ENCODE measurements around the gene MT1G.

MT1G gene

GRCh38 chr16:56645311-56645710 lies 22.6 kb downstream of the MT1G start:
- Mint-ChIP-seq H3K27ac (no peak overlapping the region), H3K27me3 (ENCODE audit: low read depth) (peaks cover 42% of the 10 kb centered on the region), H3K4me3 (no peak overlapping the region), H3K9me3 (no peaks in the 10 kb centered on the region), H3K36me3 (ENCODE audit: low read depth) (no peaks in the 10 kb centered on the region), H3K4me1 (ENCODE audit: low read depth) (peaks cover 19% of the 10 kb centered on the region)
- no peak for DNase-seq (ENCODE audit: low spot score)

GRCh38 chr16:56643833-56644232 lies 24.0 kb downstream of the MT1G start:
- Mint-ChIP-seq H3K4me3 (peak overlapping the region; percentile 76), H3K4me1 (ENCODE audit: low read depth) (peaks cover 19% of the 10 kb centered on the region), H3K27ac (no peak overlapping the region), H3K27me3 (ENCODE audit: low read depth) (peaks cover 50% of the 10 kb centered on the region), H3K36me3 (ENCODE audit: low read depth) (no peaks in the 10 kb centered on the region), H3K9me3 (no peaks in the 10 kb centered on the region)
- DNase-seq (ENCODE audit: low spot score) = no peak

- H3K9me3 Mint-ChIP-seq = no peaks in the 10 kb centered on the region
- H3K4me1 Mint-ChIP-seq (ENCODE audit: low read depth) = peaks cover 23% of the 10 kb centered on the region
- peaks cover 50% of the 10 kb centered on the region for H3K27me3 Mint-ChIP-seq (ENCODE audit: low read depth)
- H3K4me3 Mint-ChIP-seq = peak overlapping the region; percentile 76
- DNase-seq (ENCODE audit: low spot score) = peak; percentile 85
- no peak overlapping the region for H3K27ac Mint-ChIP-seq
- H3K36me3 Mint-ChIP-seq (ENCODE audit: low read depth) = no peaks in the 10 kb centered on the region
Observed at GRCh38 chr16:56643080-56643778, 24.6 kb downstream of the MT1G start.

- Mint-ChIP-seq H3K27me3 (ENCODE audit: low read depth) (peaks cover 56% of the 10 kb centered on the region), H3K36me3 (ENCODE audit: low read depth) (no peaks in the 10 kb centered on the region), H3K27ac (no peak overlapping the region), H3K4me3 (no peak overlapping the region), H3K9me3 (no peaks in the 10 kb centered on the region), H3K4me1 (ENCODE audit: low read depth) (peaks cover 29% of the 10 kb centered on the region)
- no peak for DNase-seq (ENCODE audit: low spot score)
Observed at GRCh38 chr16:56641166-56641565, 26.7 kb downstream of the MT1G start.

GRCh38 chr16:56640076-56640475 lies 27.8 kb downstream of the MT1G start:
- peaks cover 59% of the 10 kb centered on the region for H3K27me3 Mint-ChIP-seq (ENCODE audit: low read depth)
- no peak overlapping the region for H3K4me3 Mint-ChIP-seq
- peaks cover 34% of the 10 kb centered on the region for H3K4me1 Mint-ChIP-seq (ENCODE audit: low read depth)
- peaks cover under 1% of the 10 kb centered on the region for H3K36me3 Mint-ChIP-seq (ENCODE audit: low read depth)
- DNase-seq (ENCODE audit: low spot score) = no peak
- H3K9me3 Mint-ChIP-seq = no peaks in the 10 kb centered on the region
- H3K27ac Mint-ChIP-seq = no peak overlapping the region

GRCh38 chr16:56639045-56639444 lies 28.8 kb downstream of the MT1G start:
- H3K4me3 Mint-ChIP-seq = no peak overlapping the region
- peaks cover 70% of the 10 kb centered on the region for H3K27me3 Mint-ChIP-seq (ENCODE audit: low read depth)
- H3K4me1 Mint-ChIP-seq (ENCODE audit: low read depth) = peaks cover 35% of the 10 kb centered on the region
- DNase-seq (ENCODE audit: low spot score) = no peak
- peaks cover 4% of the 10 kb centered on the region for H3K36me3 Mint-ChIP-seq (ENCODE audit: low read depth)
- H3K9me3 Mint-ChIP-seq = no peaks in the 10 kb centered on the region
- no peak overlapping the region for H3K27ac Mint-ChIP-seq

GRCh38 chr16:56637814-56638750 lies 29.8 kb downstream of the MT1G start, which contains the start of gene MT1A:
MT1A (plus strand) TSS chr16:56638666; CDS start chr16:56638739, 73 bp downstream.
- peaks cover 4% of the 10 kb centered on the region for H3K36me3 Mint-ChIP-seq (ENCODE audit: low read depth)
- peak within 1 kb of the TSS; percentile 76 for H3K4me3 Mint-ChIP-seq
- H3K9me3 Mint-ChIP-seq = no peaks in the 10 kb centered on the region
- H3K27ac Mint-ChIP-seq = no peak within 1 kb of the TSS
- peak; percentile 45 for DNase-seq (ENCODE audit: low spot score)
- H3K4me1 Mint-ChIP-seq (ENCODE audit: low read depth) = peaks cover 28% of the 10 kb centered on the region
- peaks cover 79% of the 10 kb centered on the region for H3K27me3 Mint-ChIP-seq (ENCODE audit: low read depth)

- peaks cover 4% of the 10 kb centered on the region for H3K36me3 Mint-ChIP-seq (ENCODE audit: low read depth)
- peaks cover 81% of the 10 kb centered on the region for H3K27me3 Mint-ChIP-seq (ENCODE audit: low read depth)
- H3K9me3 Mint-ChIP-seq = no peaks in the 10 kb centered on the region
- H3K4me1 Mint-ChIP-seq (ENCODE audit: low read depth) = peaks cover 25% of the 10 kb centered on the region
- H3K4me3 Mint-ChIP-seq = no peak overlapping the region
- H3K27ac Mint-ChIP-seq = no peak overlapping the region
- no peak for DNase-seq (ENCODE audit: low spot score)
Observed at GRCh38 chr16:56636616-56637413, 31.1 kb downstream of the MT1G start.

GRCh38 chr16:56635441-56635967 lies 32.4 kb downstream of the MT1G start:
- Mint-ChIP-seq H3K4me1 (ENCODE audit: low read depth) (peaks cover 27% of the 10 kb centered on the region), H3K9me3 (no peaks in the 10 kb centered on the region), H3K4me3 (peak overlapping the region; percentile 45), H3K27me3 (ENCODE audit: low read depth) (peaks cover 89% of the 10 kb centered on the region), H3K27ac (no peak overlapping the region), H3K36me3 (ENCODE audit: low read depth) (peaks cover 4% of the 10 kb centered on the region)
- DNase-seq (ENCODE audit: low spot score) = no peak

- Mint-ChIP-seq H3K9me3 (no peaks in the 10 kb centered on the region), H3K4me1 (ENCODE audit: low read depth) (peaks cover 31% of the 10 kb centered on the region), H3K27me3 (ENCODE audit: low read depth) (peaks cover 89% of the 10 kb centered on the region), H3K36me3 (ENCODE audit: low read depth) (peaks cover 4% of the 10 kb centered on the region), H3K4me3 (peak overlapping the region; percentile 73), H3K27ac (peak overlapping the region; percentile 5)
- no peak for DNase-seq (ENCODE audit: low spot score)
Observed at GRCh38 chr16:56634715-56635440, 33.0 kb downstream of the MT1G start.

GRCh38 chr16:56633535-56633934 lies 34.3 kb downstream of the MT1G start:
- no peaks in the 10 kb centered on the region for H3K9me3 Mint-ChIP-seq
- H3K4me1 Mint-ChIP-seq (ENCODE audit: low read depth) = peaks cover 31% of the 10 kb centered on the region
- peaks cover 77% of the 10 kb centered on the region for H3K27me3 Mint-ChIP-seq (ENCODE audit: low read depth)
- no peak overlapping the region for H3K4me3 Mint-ChIP-seq
- peaks cover 4% of the 10 kb centered on the region for H3K36me3 Mint-ChIP-seq (ENCODE audit: low read depth)
- no peak overlapping the region for H3K27ac Mint-ChIP-seq
- no peak for DNase-seq (ENCODE audit: low spot score)

- Mint-ChIP-seq H3K4me3 (peak overlapping the region; percentile 54), H3K27ac (no peak overlapping the region), H3K4me1 (ENCODE audit: low read depth) (peaks cover 29% of the 10 kb centered on the region), H3K9me3 (no peaks in the 10 kb centered on the region), H3K27me3 (ENCODE audit: low read depth) (peaks cover 74% of the 10 kb centered on the region), H3K36me3 (ENCODE audit: low read depth) (peaks cover 4% of the 10 kb centered on the region)
- no peak for DNase-seq (ENCODE audit: low spot score)
Observed at GRCh38 chr16:56632848-56633365, 35.0 kb downstream of the MT1G start.

Data from T-helper 2 cell treated with Interferon-gamma antibody and Interleukin-4, amounts not matched to agents 5 μg/mL and 100 μg/mL, for 36 hours (primary cell).